Gastroesophageal sphincter (tissue), 3 donors: ENCODE results near the gene PRKCSH.

ENCODE experiments used
- CTCF ChIP-seq, 4 experiments: fragments of 200-600 bp in 2 of 4; fragments of 450-650 bp in 2 of 4; sonication (generic) in 1 of 4; IDR thresholded peaks; one replicate each; pipeline ENCODE4 v1.5.1; 2017 to 2019; ENCODE audit warnings: antibody characterized with exemption in 4 of 4, mild to moderate bottlenecking in 2 of 4, moderate library complexity in 2 of 4
- POLR2A ChIP-seq, 2 donors: fragments of 450-650 bp; IDR thresholded peaks; one replicate each; pipeline ENCODE4 v1.6.1; 2017; ENCODE audit warnings: antibody characterized with exemption in 2 of 2, mild to moderate bottlenecking in 2 of 2, moderate library complexity in 1 of 2
- POLR2AphosphoS5 ChIP-seq: sonication (generic); formaldehyde crosslinking; IDR thresholded peaks from one replicate; pipeline ENCODE4 v1.6.1; 2017; ENCODE audit warnings: antibody characterized with exemption

GRCh38 chr19:11457115-11457514, 21.7 kb downstream of the PRKCSH start:
- TF ChIP-seq CTCF (IDR thresholded peaks at IDR 0.05), result no peak
- TF ChIP-seq POLR2A (IDR thresholded peaks at IDR 0.05), result no peak
- TF ChIP-seq POLR2AphosphoS5, result no peak
